ENCODE measurements around the gene C1RL. TPM values are rescaled to one million over a fixed set of nuclear protein-coding genes. Genes with fewer than 3 reads are reported as not detected.

C1RL gene
- total and polyA plus RNA-seq, 4 donors: 67.5 to 188 (median 124) TPM

DNA sequence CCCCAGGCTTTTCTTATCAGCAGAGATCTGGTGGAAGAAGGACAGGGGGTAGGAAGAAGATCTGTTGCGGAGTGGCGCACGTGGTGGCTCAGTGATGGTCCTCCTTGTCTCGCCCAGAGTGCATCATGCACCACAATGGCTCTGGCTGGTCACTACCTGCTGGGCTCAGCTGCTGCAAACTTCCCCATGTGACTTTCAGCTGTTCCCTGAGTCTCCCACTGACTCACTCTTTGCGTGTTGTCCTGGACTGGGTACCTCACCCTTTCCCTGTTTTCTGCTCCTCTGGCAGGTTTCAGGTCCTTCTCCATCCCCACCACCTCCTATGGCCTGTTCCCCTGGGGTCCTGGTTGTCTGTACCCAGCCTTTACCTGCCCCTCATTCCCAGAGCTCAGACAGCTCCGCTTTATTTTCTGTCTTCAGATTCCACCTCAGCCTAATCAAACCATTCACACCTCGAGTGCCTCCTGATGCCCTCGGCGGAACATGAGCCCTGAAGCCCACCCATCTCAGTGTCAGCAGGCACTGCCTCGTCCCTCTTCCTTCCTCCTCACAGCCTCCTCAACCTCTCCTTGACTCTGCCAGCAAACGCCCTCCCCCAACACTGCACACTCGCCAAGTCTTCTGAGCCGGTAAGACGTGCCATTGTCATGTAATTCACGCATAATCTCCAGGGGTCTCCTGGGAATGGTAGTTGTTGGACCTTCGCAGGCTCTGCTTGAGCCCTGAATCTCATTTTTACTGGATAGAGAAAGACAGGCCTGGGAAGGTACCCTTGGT is 18.6 kb downstream of the C1RL start:
- no peak for DNase-seq (ENCODE audit: low spot score)
- 48% methylated on average over 16 of the region's 16 CpGs for WGBS
- TF ChIP-seq YY1 (IDR thresholded peaks at IDR 0.05): no peak
- peak in 1 of 2 donors; percentile 12 for TF ChIP-seq HNF4A (conservative IDR thresholded peaks at IDR 0.05)
- peak overlapping the region; percentile 64 to 89 for H3K27ac ChIP-seq (ENCODE audit: low read depth in 1 of 2, low read length in 2 of 2)
- H3K36me3 ChIP-seq (ENCODE audit: control insufficient read depth in 4 of 4, insufficient read depth in 3 of 4, low read depth in 1 of 4, low read length in 3 of 4): peaks cover 2 to 42% (median 34%) of the 10 kb centered on the region in 4 donors
- no peaks in the 10 kb centered on the region for H3K27me3 ChIP-seq (ENCODE audit: control insufficient read depth in 4 of 4, insufficient read depth in 4 of 4, low read length in 3 of 4)
- peaks cover 9 to 42% (median 33%) of the 10 kb centered on the region in 4 donors for H3K4me1 ChIP-seq (ENCODE audit: control insufficient read depth in 4 of 4, insufficient read depth in 4 of 4, low read length in 3 of 4)
- H3K9ac ChIP-seq (ENCODE audit: low read depth in 1 of 2, low read length in 2 of 2): peak overlapping the region; percentile 75 to 78
- H3K9me3 ChIP-seq (ENCODE audit: control insufficient read depth in 4 of 4, low read length in 3 of 4): no peaks in the 10 kb centered on the region
- peak overlapping the region; percentile 63 to 87 (median 66) for H3K4me3 ChIP-seq (ENCODE audit: low read depth in 1 of 3, low read length in 3 of 3)

DNA sequence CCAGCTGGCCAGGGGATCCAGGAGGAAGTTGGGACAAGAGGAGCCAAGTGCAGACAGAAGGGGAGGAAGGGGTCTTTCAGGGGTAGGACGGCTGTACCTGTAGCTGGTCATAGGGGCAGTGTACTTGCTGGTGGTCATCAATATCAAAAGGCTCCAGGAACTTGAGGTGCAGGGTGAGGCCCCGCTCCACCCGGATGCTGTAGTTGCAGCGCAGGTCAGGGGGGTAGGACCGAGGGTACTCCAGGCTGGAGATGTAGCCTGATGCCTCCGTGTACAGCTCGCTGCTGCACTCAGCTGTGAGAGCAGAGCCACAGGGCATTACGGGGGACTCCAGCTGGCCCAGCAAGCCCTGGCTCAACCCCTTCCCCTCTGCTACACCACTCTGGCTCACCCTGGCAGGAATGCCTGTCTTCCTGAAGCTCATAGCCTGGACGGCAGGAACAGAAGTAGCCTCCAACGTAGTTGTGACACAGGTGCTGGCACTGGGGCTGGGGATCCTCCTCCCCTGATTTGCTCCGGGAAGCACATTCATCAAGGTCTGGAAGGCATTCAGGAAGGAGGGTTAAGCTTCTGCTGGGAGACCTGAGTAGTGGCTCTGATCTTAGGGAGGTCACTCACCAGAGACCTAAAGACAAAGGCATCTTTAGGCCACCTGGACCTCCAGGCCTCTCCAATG is 19.7 kb downstream of the C1RL start:
- H3K4me1 ChIP-seq (ENCODE audit: control insufficient read depth in 4 of 4, insufficient read depth in 4 of 4, low read length in 3 of 4): peaks cover 7 to 46% (median 35%) of the 10 kb centered on the region in 4 donors
- DNase-seq (ENCODE audit: low spot score): no peak
- 77% methylated on average over 11 of the region's 11 CpGs for WGBS
- H3K36me3 ChIP-seq (ENCODE audit: control insufficient read depth in 4 of 4, insufficient read depth in 3 of 4, low read depth in 1 of 4, low read length in 3 of 4): peaks cover 2 to 51% (median 44%) of the 10 kb centered on the region in 4 donors
- H3K9ac ChIP-seq (ENCODE audit: low read depth in 1 of 2, low read length in 2 of 2): peak overlapping the region in 1 of 2 donors; percentile 38
- H3K4me3 ChIP-seq (ENCODE audit: low read depth in 1 of 3, low read length in 3 of 3): peak overlapping the region in 2 of 3 donors; percentile 63 to 66
- no peak for TF ChIP-seq FOXA2 (IDR thresholded peaks at IDR 0.05)
- no peak for TF ChIP-seq RAD21 (IDR thresholded peaks at IDR 0.05)
- no peak for TF ChIP-seq JUND (IDR thresholded peaks at IDR 0.05)
- no peak for TF ChIP-seq NR2F2 (IDR thresholded peaks at IDR 0.05)
- TF ChIP-seq HNF4G (IDR thresholded peaks at IDR 0.05): no peak
- no peak for TF ChIP-seq YY1 (IDR thresholded peaks at IDR 0.05)
- no peak for TF ChIP-seq RXRA (IDR thresholded peaks at IDR 0.05)
- no peak for TF ChIP-seq GABPA (IDR thresholded peaks at IDR 0.05 in 1 of 2, conservative IDR thresholded peaks at IDR 0.05 in 1 of 2)
- TF ChIP-seq, protein P1, sequence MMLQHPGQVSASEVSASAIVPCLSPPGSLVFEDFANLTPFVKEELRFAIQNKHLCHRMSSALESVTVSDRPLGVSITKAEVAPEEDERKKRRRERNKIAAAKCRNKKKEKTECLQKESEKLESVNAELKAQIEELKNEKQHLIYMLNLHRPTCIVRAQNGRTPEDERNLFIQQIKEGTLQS (IDR thresholded peaks at IDR 0.05): no peak
- TF ChIP-seq SP1 (IDR thresholded peaks at IDR 0.05): no peak
- TF ChIP-seq, protein P2, sequence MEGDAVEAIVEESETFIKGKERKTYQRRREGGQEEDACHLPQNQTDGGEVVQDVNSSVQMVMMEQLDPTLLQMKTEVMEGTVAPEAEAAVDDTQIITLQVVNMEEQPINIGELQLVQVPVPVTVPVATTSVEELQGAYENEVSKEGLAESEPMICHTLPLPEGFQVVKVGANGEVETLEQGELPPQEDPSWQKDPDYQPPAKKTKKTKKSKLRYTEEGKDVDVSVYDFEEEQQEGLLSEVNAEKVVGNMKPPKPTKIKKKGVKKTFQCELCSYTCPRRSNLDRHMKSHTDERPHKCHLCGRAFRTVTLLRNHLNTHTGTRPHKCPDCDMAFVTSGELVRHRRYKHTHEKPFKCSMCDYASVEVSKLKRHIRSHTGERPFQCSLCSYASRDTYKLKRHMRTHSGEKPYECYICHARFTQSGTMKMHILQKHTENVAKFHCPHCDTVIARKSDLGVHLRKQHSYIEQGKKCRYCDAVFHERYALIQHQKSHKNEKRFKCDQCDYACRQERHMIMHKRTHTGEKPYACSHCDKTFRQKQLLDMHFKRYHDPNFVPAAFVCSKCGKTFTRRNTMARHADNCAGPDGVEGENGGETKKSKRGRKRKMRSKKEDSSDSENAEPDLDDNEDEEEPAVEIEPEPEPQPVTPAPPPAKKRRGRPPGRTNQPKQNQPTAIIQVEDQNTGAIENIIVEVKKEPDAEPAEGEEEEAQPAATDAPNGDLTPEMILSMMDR (IDR thresholded peaks at IDR 0.05; ENCODE audit: low read depth, low read length, missing input control): no peak
- no peaks in the 10 kb centered on the region for H3K27me3 ChIP-seq (ENCODE audit: control insufficient read depth in 4 of 4, insufficient read depth in 4 of 4, low read length in 3 of 4)
- peak overlapping the region; percentile 64 to 89 for H3K27ac ChIP-seq (ENCODE audit: low read depth in 1 of 2, low read length in 2 of 2)
- H3K9me3 ChIP-seq (ENCODE audit: control insufficient read depth in 4 of 4, low read length in 3 of 4): no peaks in the 10 kb centered on the region

DNA sequence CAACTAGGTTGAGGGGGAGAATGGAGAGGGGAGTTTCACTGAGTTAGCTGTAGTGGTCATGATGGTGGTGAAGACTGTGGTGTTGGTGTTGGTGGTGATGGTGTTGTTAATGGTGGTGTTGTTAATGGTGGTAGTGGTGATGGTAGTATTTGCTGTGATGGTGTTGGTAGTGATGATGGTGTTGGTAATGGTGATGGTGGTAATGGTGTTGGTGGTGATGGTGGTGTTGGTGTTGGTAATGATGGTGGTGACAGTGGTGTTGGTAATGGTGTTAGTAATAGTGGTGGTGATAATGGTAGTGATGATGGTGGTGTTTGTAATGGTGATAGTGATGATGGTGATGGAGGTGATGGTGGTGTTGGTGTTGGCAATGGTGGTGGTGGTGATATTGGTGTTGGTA is 25.9 kb downstream of the C1RL start:
- no peak overlapping the region for H3K9ac ChIP-seq (ENCODE audit: low read depth in 1 of 2, low read length in 2 of 2)
- no peak for TF ChIP-seq YY1 (IDR thresholded peaks at IDR 0.05)
- no peak for TF ChIP-seq SP1 (IDR thresholded peaks at IDR 0.05)
- TF ChIP-seq, protein P3, sequence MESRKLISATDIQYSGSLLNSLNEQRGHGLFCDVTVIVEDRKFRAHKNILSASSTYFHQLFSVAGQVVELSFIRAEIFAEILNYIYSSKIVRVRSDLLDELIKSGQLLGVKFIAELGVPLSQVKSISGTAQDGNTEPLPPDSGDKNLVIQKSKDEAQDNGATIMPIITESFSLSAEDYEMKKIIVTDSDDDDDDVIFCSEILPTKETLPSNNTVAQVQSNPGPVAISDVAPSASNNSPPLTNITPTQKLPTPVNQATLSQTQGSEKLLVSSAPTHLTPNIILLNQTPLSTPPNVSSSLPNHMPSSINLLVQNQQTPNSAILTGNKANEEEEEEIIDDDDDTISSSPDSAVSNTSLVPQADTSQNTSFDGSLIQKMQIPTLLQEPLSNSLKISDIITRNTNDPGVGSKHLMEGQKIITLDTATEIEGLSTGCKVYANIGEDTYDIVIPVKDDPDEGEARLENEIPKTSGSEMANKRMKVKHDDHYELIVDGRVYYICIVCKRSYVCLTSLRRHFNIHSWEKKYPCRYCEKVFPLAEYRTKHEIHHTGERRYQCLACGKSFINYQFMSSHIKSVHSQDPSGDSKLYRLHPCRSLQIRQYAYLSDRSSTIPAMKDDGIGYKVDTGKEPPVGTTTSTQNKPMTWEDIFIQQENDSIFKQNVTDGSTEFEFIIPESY (IDR thresholded peaks at IDR 0.05): no peak
- TF ChIP-seq, protein P4, sequence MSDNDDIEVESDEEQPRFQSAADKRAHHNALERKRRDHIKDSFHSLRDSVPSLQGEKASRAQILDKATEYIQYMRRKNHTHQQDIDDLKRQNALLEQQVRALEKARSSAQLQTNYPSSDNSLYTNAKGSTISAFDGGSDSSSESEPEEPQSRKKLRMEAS (IDR thresholded peaks at IDR 0.05): no peak
- TF ChIP-seq JUND (IDR thresholded peaks at IDR 0.05): no peak
- TF ChIP-seq FOXA1 (IDR thresholded peaks at IDR 0.05): no peak
- TF ChIP-seq, protein P1 (IDR thresholded peaks at IDR 0.05): no peak
- TF ChIP-seq HNF4G (IDR thresholded peaks at IDR 0.05): no peak
- TF ChIP-seq FOXA2 (IDR thresholded peaks at IDR 0.05): no peak
- TF ChIP-seq HNF4A (conservative IDR thresholded peaks at IDR 0.05): no peak
- no peak for TF ChIP-seq TAF1 (conservative IDR thresholded peaks at IDR 0.05)
- no peak for TF ChIP-seq RAD21 (IDR thresholded peaks at IDR 0.05)
- no peak for TF ChIP-seq RXRA (IDR thresholded peaks at IDR 0.05)
- no peak overlapping the region for H3K4me3 ChIP-seq (ENCODE audit: low read depth in 1 of 3, low read length in 3 of 3)
- H3K9me3 ChIP-seq (ENCODE audit: control insufficient read depth in 4 of 4, low read length in 3 of 4): no peaks in the 10 kb centered on the region
- H3K27me3 ChIP-seq (ENCODE audit: control insufficient read depth in 4 of 4, insufficient read depth in 4 of 4, low read length in 3 of 4): no peaks in the 10 kb centered on the region
- no peak for DNase-seq (ENCODE audit: low spot score)
- no peak overlapping the region for H3K27ac ChIP-seq (ENCODE audit: low read depth in 1 of 2, low read length in 2 of 2)
- peaks cover 10 to 58% (median 50%) of the 10 kb centered on the region in 4 donors for H3K4me1 ChIP-seq (ENCODE audit: control insufficient read depth in 4 of 4, insufficient read depth in 4 of 4, low read length in 3 of 4)
- peaks cover 4 to 63% (median 62%) of the 10 kb centered on the region in 4 donors for H3K36me3 ChIP-seq (ENCODE audit: control insufficient read depth in 4 of 4, insufficient read depth in 3 of 4, low read depth in 1 of 4, low read length in 3 of 4)
